Kidney epithelial cell (primary cell): Measurements from ENCODE around the gene DGCR2. TPM values are rescaled to one million over a fixed set of nuclear protein-coding genes. Genes with fewer than 3 reads are reported as not detected.

Source experiments
- DNase-seq: peaks from one replicate; pipeline ENCODE4 v3.0.0-alpha.2; 2010; ENCODE audit warnings: low read depth
- H3K27me3 ChIP-seq: 2 replicates; pipeline ENCODE4 v1.6.0; 2011; ENCODE audit warnings: low read length; ENCODE audit not compliant: control insufficient read depth, insufficient read depth
- H3K36me3 ChIP-seq: 2 replicates; pipeline ENCODE4 v1.5.1; 2011; ENCODE audit warnings: low read length; ENCODE audit not compliant: control insufficient read depth, insufficient read depth
- H3K4me3 ChIP-seq: 2 replicates; pipeline ENCODE4 v1.5.1; 2011; ENCODE audit warnings: low read depth, mild to moderate bottlenecking, control low read depth, low read length
- total RNA-seq: library from RNA; depleted of rRNA; stranded (reverse); fragments of >200 nt; gene quantifications from 2 replicates; pipeline ENCODE4 v1.2.3, GENCODE V29; 2015
- TF ChIP-seq, protein P1 (sequence below): IDR thresholded peaks from 2 replicates; pipeline ENCODE4 v1.5.1; 2011; ENCODE audit warnings: mild to moderate bottlenecking, moderate library complexity, low read length, control low read depth, inconsistent platforms; ENCODE audit not compliant: insufficient read depth, poor library complexity, severe bottlenecking

The DGCR2 gene
- total RNA-seq, 1 donor from 2014 or later = 71.2 TPM

DNA sequence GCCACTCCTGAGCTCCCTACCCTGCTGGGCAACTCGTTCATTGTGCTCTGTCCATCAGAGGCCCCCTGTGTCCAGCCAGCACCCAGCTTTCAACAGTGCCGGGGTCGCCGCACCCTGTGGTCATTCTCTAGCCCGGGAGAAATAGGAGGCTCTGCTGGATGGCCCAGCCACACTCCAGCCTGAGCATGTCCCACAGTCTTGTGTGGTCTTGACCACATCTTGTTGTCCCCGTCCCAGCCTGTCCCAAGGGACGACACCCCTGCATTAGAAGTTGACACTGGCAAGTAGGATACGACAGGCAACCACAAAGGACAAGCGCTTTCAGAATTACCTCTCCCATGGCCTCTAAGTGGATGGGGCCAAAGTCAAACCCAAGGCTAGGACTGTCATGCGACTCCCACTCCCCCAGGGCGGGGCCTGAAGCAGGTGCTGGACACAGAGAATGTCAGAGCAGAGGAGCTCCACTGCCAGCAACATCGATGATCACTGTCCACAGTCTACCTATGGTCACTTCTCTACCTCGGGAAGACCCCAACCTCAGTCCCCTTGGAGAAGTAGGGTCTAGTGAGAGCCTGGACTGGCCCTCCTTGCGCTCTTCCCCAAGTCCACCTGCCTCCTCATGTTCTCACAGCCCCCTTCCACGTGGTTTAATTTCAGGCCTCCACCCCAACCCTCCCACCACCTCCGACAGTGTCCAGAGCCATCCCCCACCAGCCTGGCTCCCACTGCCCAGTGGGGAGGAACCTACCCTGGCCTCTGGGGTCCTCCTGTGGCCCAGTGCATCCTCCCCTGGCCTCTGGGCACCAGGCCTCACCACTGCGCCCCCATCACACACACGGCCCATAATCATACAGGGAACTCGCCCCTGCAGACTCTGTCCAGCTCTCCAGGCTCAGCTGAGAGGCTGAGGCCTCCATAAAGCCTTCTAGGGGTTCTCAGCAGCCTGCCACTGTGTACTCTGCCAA, 4.4 kb upstream of the DGCR2 start:
- Histone ChIP-seq H3K27me3 (no peaks in the 10 kb centered on the region), H3K36me3 (no peaks in the 10 kb centered on the region), H3K4me3 (no peak overlapping the region)
- no peak for DNase-seq
- TF ChIP-seq, protein P1, sequence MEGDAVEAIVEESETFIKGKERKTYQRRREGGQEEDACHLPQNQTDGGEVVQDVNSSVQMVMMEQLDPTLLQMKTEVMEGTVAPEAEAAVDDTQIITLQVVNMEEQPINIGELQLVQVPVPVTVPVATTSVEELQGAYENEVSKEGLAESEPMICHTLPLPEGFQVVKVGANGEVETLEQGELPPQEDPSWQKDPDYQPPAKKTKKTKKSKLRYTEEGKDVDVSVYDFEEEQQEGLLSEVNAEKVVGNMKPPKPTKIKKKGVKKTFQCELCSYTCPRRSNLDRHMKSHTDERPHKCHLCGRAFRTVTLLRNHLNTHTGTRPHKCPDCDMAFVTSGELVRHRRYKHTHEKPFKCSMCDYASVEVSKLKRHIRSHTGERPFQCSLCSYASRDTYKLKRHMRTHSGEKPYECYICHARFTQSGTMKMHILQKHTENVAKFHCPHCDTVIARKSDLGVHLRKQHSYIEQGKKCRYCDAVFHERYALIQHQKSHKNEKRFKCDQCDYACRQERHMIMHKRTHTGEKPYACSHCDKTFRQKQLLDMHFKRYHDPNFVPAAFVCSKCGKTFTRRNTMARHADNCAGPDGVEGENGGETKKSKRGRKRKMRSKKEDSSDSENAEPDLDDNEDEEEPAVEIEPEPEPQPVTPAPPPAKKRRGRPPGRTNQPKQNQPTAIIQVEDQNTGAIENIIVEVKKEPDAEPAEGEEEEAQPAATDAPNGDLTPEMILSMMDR = no peak

DNA sequence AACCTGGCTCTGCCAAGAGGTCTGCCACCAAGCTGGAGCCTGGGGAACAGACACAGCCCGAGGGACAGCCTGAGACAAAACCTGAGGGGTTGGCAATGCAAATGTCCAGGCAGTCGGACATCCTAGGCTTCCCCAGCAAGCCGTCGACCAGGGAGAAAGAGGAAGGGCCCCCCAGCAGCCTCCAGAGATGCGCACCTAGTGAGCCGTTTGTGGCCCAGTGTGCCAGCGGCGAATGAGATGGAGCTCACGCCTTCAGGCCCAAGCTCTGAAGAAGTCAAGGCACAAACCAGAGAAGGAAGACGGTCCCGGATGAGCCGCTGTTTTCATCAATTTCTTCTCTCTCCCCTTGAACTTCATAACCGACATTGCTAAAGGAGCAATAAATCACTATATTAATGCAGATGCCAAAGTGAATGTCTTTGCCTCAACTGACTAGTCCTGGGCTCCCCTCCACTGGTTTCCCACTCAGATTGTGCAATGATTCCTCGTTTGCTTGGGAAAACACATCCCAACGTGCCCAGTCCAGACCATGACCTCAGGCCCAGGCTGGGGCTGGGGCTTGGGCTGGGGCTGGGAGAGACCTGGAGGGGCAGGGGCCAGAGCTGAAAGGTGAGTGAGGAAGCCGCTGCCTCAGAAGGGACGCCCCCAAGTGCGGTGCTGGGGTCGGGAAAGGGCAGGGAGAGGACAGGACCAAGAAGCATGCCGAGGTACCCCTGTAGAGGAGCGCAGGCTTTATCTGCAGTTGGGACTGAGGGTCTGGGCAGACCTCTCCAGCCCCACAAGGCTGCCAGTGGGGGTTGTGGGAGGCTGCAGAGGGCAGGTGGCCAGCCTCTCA, 3.5 kb upstream of the DGCR2 start:
- Histone ChIP-seq H3K4me3 (no peak overlapping the region), H3K27me3 (no peaks in the 10 kb centered on the region), H3K36me3 (no peaks in the 10 kb centered on the region)
- TF ChIP-seq, protein P1 = no peak
- no peak for DNase-seq

DNA sequence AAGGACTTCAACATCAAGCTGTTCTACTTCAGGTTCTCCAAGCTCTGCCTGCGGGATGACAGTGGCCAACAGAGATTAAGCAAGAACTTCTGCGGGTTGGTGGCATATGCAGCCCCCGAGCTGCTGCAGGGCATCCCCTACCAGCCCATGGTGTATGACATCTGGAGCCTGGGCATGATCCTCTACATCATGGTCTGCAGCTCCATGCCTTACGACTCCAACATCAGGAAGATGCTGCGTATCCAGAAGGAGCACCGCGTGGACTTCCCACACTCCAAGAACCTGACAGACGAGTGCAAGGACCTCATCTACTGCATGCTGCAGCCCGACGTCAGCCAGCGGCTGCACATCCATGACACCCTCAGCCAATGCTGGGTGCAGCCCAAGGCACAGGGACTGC, 2.8 kb upstream of the DGCR2 start:
- Histone ChIP-seq H3K27me3 (no peaks in the 10 kb centered on the region), H3K4me3 (no peak overlapping the region), H3K36me3 (no peaks in the 10 kb centered on the region)
- no peak for DNase-seq
- TF ChIP-seq, protein P1 = no peak

DNA sequence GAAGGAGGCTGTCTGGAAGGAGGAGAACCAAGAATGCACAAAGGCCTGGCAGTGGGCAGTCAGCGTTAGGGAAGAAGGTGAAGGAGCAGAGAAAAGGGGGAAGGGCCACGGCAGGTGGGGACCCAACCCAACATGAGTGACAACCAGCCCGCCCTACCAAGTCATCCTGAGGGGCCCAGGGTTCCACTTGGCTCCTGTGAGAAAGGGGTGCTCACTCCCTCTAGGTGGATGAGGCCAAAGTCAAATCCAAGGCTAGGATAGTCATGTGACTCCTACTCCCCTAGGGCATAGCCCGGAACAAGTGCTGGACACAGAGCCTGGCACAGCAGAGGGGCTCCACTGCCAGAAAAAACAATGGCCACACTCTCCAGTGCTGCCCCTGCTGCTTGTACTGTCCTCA, 2.2 kb upstream of the DGCR2 start:
- DNase-seq = no peak
- no peaks in the 10 kb centered on the region for H3K27me3 ChIP-seq
- H3K4me3 ChIP-seq = no peak overlapping the region
- no peaks in the 10 kb centered on the region for H3K36me3 ChIP-seq
- TF ChIP-seq, protein P1 = no peak

DNA sequence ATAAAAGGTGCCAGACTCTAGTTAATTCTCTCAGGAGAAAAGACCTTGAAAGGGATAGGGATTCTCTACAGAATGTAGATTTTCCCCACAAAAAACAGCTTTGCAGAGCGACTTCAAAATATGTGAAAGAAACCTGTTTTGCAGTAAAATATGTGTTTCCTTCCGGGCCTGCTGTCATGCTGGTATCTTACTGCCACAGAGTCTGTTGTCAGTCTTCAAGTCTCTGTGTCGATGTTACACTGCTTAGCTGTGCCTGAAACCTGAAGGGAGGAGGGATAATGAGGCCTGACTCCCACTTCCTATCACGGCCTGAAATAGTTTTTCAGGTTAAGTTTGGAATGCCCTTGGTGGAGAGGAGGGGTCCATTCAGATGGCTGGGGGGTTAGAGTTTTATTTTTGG, 1.7 kb upstream of the DGCR2 start:
- Histone ChIP-seq H3K4me3 (no peak overlapping the region), H3K36me3 (no peaks in the 10 kb centered on the region)
- TF ChIP-seq, protein P1 = no peak

More for the DNA sequence above, 1.7 kb upstream of the DGCR2 start:
- DNase-seq = no peak
- H3K27me3 ChIP-seq = no peaks in the 10 kb centered on the region
